ENCODE results near the gene SPATA2.

Gene SPATA2

GRCh38 chr20:49858076-49858585 is 57.2 kb downstream of the SPATA2 start:
- DNase-seq (ENCODE audit: low spot score): no peak

- DNase-seq (ENCODE audit: low spot score): no peak
These were observed 58.4 kb downstream of the SPATA2 start for GRCh38 chr20:49856904-49857303.

DNA sequence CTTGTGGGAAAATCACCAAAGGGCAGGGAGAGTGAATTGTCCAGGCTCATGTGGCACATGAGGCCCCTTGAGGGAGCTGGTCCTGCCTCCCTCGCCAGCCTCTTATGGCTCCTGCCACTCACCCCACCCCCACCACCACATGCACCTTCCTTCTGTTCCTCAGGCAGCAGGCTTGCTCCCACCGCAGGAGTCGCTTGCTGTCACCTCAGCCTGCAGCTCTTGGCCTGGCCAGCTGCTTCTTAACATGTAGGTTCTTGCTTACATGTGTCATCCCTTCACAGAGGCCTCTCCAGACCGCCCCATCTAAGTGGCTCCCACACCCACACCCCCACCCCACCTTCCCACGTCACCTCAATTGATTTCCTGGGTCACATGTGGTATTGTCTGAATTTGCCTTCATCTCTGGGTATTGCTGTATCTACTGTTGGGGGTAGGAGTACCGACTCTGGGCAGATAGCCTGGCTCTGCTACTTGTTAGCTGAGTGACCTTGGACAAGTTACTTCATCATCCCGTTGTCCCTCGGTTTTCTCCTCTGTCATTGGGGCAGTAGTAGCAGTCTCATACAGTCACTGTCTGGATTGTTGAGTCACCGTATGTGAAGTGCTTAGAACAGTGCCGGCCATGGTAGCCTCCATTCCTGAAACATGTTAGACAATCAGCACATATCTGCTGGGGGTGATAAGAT is 61.0 kb downstream of the SPATA2 start:
- no peak for DNase-seq (ENCODE audit: low spot score)

DNA sequence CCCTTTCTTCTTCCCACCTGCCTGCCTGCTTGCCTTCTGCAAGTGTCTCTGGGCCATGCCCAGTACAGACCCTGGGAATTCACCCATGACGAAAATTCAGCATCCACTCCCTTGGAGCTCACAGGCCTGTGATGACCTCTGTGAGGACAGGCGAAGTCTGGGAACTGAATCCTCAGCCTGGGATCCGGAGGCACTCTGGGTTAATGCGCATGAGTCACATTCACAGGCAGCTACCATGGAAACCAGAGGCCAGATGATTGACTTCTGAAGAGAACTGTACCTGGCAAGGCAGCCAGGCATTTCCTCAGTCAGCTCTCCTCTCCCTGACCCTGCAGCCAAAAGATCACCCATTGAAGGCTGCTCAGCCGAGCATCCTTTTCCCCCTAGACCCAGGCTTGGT is 61.7 kb downstream of the SPATA2 start:
- DNase-seq (ENCODE audit: low spot score): no peak
